Left lung (tissue), 10 donors: ENCODE measurements around the gene RPEL1. TPM values are rescaled to one million over a fixed set of nuclear protein-coding genes. Genes with fewer than 3 reads are reported as not detected.
A peak's percentile ranks its signal among the peaks of the same experiment; 100 is the strongest.

Experiments used
- ATAC-seq: fragments of 200-7000 bp; cut with Tn5 transposase; one replicate; pipeline ENCODE4 v1.9.1; 2020; ENCODE audit warnings: moderate library complexity
- DNase-seq, 4 donors: peaks; one replicate each; pipeline ENCODE4 v3.0.0-alpha.2; 2013 to 2020
- H3K27ac ChIP-seq, 2 donors: fragments of 200-600 bp; sonication (generic) in 1 of 2; one replicate each; pipeline versions ENCODE4 v1.5.0 to v1.8.0; 2020 to 2021
- H3K27me3 ChIP-seq, 2 donors: fragments of 200-600 bp; sonication (generic) in 1 of 2; one replicate each; pipeline versions ENCODE4 v1.5.0 to v1.8.0; 2020 to 2021
- H3K36me3 ChIP-seq, 2 donors: fragments of 200-600 bp; sonication (generic) in 1 of 2; one replicate each; pipeline versions ENCODE4 v1.5.0 to v1.8.0; 2020 to 2021
- H3K4me1 ChIP-seq, 2 donors: fragments of 200-600 bp; one replicate each; pipeline ENCODE4 v1.8.0; 2021
- H3K4me3 ChIP-seq, 2 donors: fragments of 200-600 bp; sonication (generic) in 1 of 2; one replicate each; pipeline versions ENCODE4 v1.5.0 to v1.8.0; 2020 to 2021; ENCODE audit warnings: mild to moderate bottlenecking in 1 of 2
- H3K9me3 ChIP-seq, 2 donors: fragments of 200-600 bp; sonication (generic) in 1 of 2; one replicate each; pipeline versions ENCODE4 v1.5.0 to v1.8.0; 2020 to 2021
- intact Hi-C, 2 donors: fragments of 100-400 bp; cut with DNase I; formaldehyde crosslinking; loops; one replicate each; pipeline versions ENCODE4 v1.11.2 to v1.14.2; 2022
- polyA plus RNA-seq, 6 donors: library from polyadenylated mRNA; unstranded; fragments of 120-200 nt; gene quantifications; one replicate each; pipeline ENCODE4 v1.2.1, GENCODE V29; 2013; ENCODE audit not compliant: insufficient read length in 6 of 6
- total RNA-seq, 2 donors: library from RNA; stranded (reverse); fragmentation: NEBNext Ultra II Directional; extraction: Animal tissue kit (Norgen Biotek cat#: 25700); gene quantifications; one replicate each; pipeline ENCODE4 v1.2.1, GENCODE V29; 2021
- TF ChIP-seq, protein P1 (sequence below), 2 donors: fragments of 200-600 bp; sonication (generic) in 1 of 2; IDR thresholded peaks; one replicate each; pipeline versions ENCODE4 v1.5.0 to v1.8.0; 2021; ENCODE audit warnings: antibody characterized with exemption in 2 of 2
- donor health status: DM: no; HTN: yes; CAD: no.
- donor health status: DM: no; HTN: no; CAD: no.

Gene RPEL1
- total and polyA plus RNA-seq, 8 donors = 0.10 to 0.25 (median 0.13) TPM; not detected in 1

DNA sequence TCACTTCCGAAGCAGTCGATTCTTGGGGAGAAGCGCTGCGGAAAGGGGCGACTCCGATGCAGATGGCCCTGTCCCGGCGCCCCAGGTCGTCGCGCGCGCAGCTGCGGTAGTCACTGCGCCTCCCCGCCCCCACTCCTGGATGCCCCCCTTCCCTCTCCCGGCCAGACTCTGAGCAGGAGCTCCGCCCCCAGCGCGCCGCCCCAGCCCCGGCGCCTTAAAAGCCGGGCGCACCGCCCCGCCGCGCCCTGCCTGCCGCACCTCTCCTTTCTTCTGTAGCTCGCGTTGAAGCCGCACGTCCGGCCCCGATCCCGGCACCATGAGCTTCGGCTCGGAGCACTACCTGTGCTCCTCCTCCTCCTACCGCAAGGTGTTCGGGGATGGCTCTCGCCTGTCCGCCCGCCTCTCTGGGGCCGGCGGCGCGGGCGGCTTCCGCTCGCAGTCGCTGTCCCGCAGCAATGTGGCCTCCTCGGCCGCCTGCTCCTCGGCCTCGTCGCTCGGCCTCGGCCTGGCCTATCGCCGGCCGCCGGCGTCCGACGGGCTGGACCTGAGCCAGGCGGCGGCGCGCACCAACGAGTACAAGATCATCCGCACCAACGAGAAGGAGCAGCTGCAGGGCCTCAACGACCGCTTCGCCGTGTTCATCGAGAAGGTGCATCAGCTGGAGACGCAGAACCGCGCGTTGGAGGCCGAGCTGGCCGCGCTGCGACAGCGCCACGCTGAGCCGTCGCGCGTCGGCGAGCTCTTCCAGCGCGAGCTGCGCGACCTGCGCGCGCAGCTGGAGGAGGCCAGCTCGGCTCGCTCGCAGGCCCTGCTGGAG lies 31.4 kb downstream of the RPEL1 start, which contains the start of gene INA:
Gene INA, plus strand, starts transcription at position 243 of the 817 bp plus-strand sequence. Its CDS starts 74 bp downstream, at position 317.
- DNase-seq = peak in 1 of 4 donors; percentile 17
- Histone ChIP-seq H3K4me3 (peak within 1 kb of the TSS in 1 of 2 donors; percentile 4), H3K27ac (no peak within 1 kb of the TSS), H3K4me1 (peaks cover 2 to 14% of the 10 kb centered on the region in 2 donors), H3K27me3 (peaks cover 42 to 82% of the 10 kb centered on the region in 2 donors), H3K36me3 (no peaks in the 10 kb centered on the region), H3K9me3 (no peaks in the 10 kb centered on the region)
- intact Hi-C loops = no loop called here
- TF ChIP-seq, protein P1, sequence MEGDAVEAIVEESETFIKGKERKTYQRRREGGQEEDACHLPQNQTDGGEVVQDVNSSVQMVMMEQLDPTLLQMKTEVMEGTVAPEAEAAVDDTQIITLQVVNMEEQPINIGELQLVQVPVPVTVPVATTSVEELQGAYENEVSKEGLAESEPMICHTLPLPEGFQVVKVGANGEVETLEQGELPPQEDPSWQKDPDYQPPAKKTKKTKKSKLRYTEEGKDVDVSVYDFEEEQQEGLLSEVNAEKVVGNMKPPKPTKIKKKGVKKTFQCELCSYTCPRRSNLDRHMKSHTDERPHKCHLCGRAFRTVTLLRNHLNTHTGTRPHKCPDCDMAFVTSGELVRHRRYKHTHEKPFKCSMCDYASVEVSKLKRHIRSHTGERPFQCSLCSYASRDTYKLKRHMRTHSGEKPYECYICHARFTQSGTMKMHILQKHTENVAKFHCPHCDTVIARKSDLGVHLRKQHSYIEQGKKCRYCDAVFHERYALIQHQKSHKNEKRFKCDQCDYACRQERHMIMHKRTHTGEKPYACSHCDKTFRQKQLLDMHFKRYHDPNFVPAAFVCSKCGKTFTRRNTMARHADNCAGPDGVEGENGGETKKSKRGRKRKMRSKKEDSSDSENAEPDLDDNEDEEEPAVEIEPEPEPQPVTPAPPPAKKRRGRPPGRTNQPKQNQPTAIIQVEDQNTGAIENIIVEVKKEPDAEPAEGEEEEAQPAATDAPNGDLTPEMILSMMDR (IDR thresholded peaks at IDR 0.05) = no peak
- peak; percentile 19 for ATAC-seq

DNA sequence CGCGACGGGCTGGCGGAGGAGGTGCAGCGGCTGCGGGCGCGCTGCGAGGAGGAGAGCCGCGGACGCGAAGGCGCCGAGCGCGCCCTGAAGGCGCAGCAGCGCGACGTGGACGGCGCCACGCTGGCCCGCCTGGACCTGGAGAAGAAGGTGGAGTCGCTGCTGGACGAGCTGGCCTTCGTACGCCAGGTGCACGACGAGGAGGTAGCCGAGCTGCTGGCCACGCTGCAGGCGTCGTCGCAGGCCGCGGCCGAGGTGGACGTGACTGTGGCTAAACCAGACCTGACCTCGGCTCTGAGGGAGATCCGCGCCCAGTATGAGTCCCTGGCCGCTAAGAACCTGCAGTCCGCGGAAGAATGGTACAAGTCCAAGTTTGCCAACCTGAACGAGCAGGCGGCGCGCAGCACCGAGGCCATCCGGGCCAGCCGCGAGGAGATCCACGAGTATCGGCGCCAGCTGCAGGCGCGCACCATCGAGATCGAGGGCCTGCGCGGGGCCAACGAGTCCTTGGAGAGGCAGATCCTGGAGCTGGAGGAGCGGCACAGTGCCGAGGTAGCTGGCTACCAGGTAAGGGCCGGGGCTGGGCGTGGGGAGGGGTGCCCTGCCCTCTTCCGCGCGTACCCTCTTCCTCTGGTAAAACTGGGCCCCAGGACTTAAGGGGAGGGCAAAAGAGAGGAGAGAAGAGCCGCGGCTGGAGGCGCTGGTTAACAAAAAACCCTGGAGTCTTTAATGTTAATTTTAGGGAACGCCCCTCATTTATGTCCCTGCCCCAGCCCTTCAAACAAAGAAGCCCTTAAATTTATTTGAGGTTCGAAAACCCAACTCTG lies 32.2 kb downstream of the RPEL1 start:
- DNase-seq (peak in 1 of 4 donors; percentile 75), ATAC-seq (no peak)
- Histone ChIP-seq H3K27me3 (peaks cover 42 to 90% of the 10 kb centered on the region in 2 donors), H3K4me1 (peaks cover 2 to 14% of the 10 kb centered on the region in 2 donors), H3K9me3 (no peaks in the 10 kb centered on the region), H3K27ac (no peak overlapping the region), H3K4me3 (peak overlapping the region in 1 of 2 donors; percentile 4), H3K36me3 (no peaks in the 10 kb centered on the region)
- intact Hi-C loops = no loop called here
- TF ChIP-seq, protein P1 (IDR thresholded peaks at IDR 0.05) = no peak

DNA sequence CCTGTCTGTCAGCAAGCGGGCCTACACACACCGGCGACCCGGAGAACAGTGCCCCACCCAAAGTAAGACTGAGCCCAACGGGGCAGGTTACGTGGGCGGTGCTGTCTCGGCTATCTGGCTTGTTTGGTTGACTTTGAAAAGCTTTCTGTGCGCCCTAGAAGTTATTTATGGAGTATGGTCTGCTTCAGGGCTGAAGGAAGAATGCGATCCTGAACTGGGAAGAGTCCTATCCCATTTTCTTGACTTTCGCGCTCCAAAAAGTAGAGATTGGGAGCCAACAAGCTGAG lies 32.8 kb downstream of the RPEL1 start:
- Histone ChIP-seq H3K36me3 (no peaks in the 10 kb centered on the region), H3K4me3 (no peak overlapping the region), H3K27me3 (peaks cover 42 to 95% of the 10 kb centered on the region in 2 donors), H3K9me3 (no peaks in the 10 kb centered on the region), H3K4me1 (peaks cover 2 to 14% of the 10 kb centered on the region in 2 donors), H3K27ac (no peak overlapping the region)
- DNase-seq (no peak), ATAC-seq (no peak)
- TF ChIP-seq, protein P1 (IDR thresholded peaks at IDR 0.05) = no peak
- intact Hi-C loops = no loop called here

DNA sequence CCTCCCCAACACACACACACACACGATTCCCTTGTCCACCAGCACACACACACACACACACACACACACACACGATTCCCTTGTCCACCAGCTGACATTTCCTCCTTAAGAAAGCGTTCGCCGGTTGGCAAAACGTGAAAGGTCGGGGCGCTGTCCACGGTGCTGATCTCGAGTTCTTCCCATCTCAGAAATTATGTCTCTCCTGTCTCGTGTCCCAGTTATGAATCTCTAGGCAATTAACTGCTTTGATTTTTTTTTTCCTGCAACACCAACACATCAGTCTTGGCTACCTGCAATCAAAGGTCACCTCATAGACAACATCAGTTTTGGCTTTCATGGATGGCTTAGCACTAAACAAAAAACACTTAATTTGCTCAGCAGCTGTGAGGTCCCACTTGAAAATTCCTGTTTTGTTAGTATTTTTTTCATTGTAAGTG lies 33.2 kb downstream of the RPEL1 start:
- no peak overlapping the region for H3K27ac ChIP-seq
- no peaks in the 10 kb centered on the region for H3K36me3 ChIP-seq
- H3K4me1 ChIP-seq = peaks cover 2 to 14% of the 10 kb centered on the region in 2 donors
- ATAC-seq = peak; percentile 51
- DNase-seq = peak in 3 of 4 donors; percentile 40 to 55 (median 42)
- H3K9me3 ChIP-seq = no peaks in the 10 kb centered on the region
- peaks cover 42 to 95% of the 10 kb centered on the region in 2 donors for H3K27me3 ChIP-seq
- intact Hi-C loops = no loop called here
- no peak overlapping the region for H3K4me3 ChIP-seq
- TF ChIP-seq, protein P1 (IDR thresholded peaks at IDR 0.05) = no peak

DNA sequence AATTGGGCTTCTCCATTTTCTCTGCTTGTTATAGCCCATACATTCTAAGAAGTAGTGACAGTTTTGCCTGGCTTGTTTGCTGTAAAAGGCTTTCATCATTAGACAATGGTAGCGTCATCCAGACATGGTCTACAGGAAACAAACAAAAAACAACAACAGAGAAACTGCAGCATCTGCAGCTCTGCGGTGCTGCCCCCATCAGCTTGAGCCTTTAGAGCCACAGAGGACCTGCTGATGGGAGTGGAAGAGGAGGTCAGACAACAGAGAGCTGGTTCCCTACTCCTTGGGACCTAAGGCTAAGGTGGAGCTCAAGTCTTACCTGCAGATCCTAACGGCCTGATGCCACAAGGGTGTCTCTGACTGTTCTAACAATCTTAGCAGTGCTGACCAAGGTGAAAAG lies 34.3 kb downstream of the RPEL1 start:
- H3K4me1 ChIP-seq = peaks cover 2 to 14% of the 10 kb centered on the region in 2 donors
- H3K4me3 ChIP-seq = no peak overlapping the region
- ATAC-seq = no peak
- TF ChIP-seq, protein P1 (IDR thresholded peaks at IDR 0.05) = no peak
- H3K27me3 ChIP-seq = peaks cover 42 to 87% of the 10 kb centered on the region in 2 donors
- no peaks in the 10 kb centered on the region for H3K9me3 ChIP-seq
- intact Hi-C loops = no loop called here
- H3K27ac ChIP-seq = no peak overlapping the region
- DNase-seq = no peak
- H3K36me3 ChIP-seq = no peaks in the 10 kb centered on the region
